Calu3 (cell line): ENCODE data around the gene DNAJC7. TPM values are rescaled to one million over a fixed set of nuclear protein-coding genes. Genes with fewer than 3 reads are reported as not detected.
A peak's percentile ranks its signal among the peaks of the same experiment; 100 is the strongest.

ENCODE experiments used
- BruUV-seq: library from RNA; stranded (reverse); fragments of 400-500 nt; replicated peaks from 2 replicates; lab custom pipeline; 2021; lab: Mats Ljungman, UMichigan
- CTCF ChIA-PET: fragments of 300-600 bp; sonication (Branson Sonifier 250); formaldehyde crosslinking; loops from one replicate; lab custom pipeline; 2022; ENCODE audit warnings: antibody characterized with exemption; lab: Charles Lee
- DNase-seq: peaks from one replicate; pipeline ENCODE4 v3.0.0; 2022
- H3K27ac Mint-ChIP-seq: one replicate; pipeline ENCODE4 v1.8.0; 2022; ENCODE audit warnings: mixed read lengths; ENCODE audit not compliant: unreplicated experiment
- H3K27me3 Mint-ChIP-seq: one replicate; pipeline ENCODE4 v1.8.0; 2022; ENCODE audit warnings: mixed read lengths; ENCODE audit not compliant: unreplicated experiment
- H3K36me3 Mint-ChIP-seq: one replicate; pipeline ENCODE4 v1.8.0; 2022; ENCODE audit warnings: mild to moderate bottlenecking, moderate library complexity, mixed read lengths; ENCODE audit not compliant: insufficient read depth, unreplicated experiment
- H3K4me1 Mint-ChIP-seq: one replicate; pipeline ENCODE4 v1.8.0; 2022; ENCODE audit warnings: mild to moderate bottlenecking, low read depth, mixed read lengths; ENCODE audit not compliant: unreplicated experiment
- H3K4me3 Mint-ChIP-seq: one replicate; pipeline ENCODE4 v1.8.0; 2022; ENCODE audit warnings: mild to moderate bottlenecking, low read depth, moderate library complexity, mixed read lengths; ENCODE audit not compliant: unreplicated experiment
- H3K9me3 Mint-ChIP-seq: one replicate; pipeline ENCODE4 v1.8.0; 2022; ENCODE audit warnings: low read depth, mixed read lengths; ENCODE audit not compliant: unreplicated experiment
- CTCF ChIP-seq: fragments of 200-600 bp; IDR thresholded peaks from one replicate; pipeline ENCODE4 v1.8.0; 2022; ENCODE audit warnings: antibody characterized with exemption; ENCODE audit not compliant: unreplicated experiment
- intact Hi-C: fragments of 100-400 bp; cut with micrococcal nuclease; formaldehyde crosslinking; loops from one replicate; pipeline ENCODE4 v1.10.0; 2022; ENCODE audit not compliant: unreplicated experiment
- total RNA-seq: library from RNA; stranded (reverse); gene quantifications from 2 replicates; pipeline ENCODE4 v1.2.3, GENCODE V29; 2022

The DNAJC7 gene
- total RNA-seq, 1 experiment from 2014 or later: 184 TPM

GRCh38 chr17:42027590-42027889, 10.3 kb upstream of the DNAJC7 start:
- Mint-ChIP-seq H3K27ac (no peak overlapping the region), H3K9me3 (no peaks in the 10 kb centered on the region), H3K27me3 (no peaks in the 10 kb centered on the region), H3K4me3 (no peak overlapping the region), H3K36me3 (peaks cover 35% of the 10 kb centered on the region), H3K4me1 (peaks cover 37% of the 10 kb centered on the region)
- DNase-seq: no peak
- BruUV-seq: no TSS peak
- intact Hi-C loops: no loop called here
- CTCF ChIA-PET: no interaction called here
- no peak for TF ChIP-seq CTCF

GRCh38 chr17:42026857-42027589, 9.8 kb upstream of the DNAJC7 start:
- BruUV-seq: no TSS peak
- Mint-ChIP-seq H3K4me3 (no peak overlapping the region), H3K9me3 (no peaks in the 10 kb centered on the region), H3K27me3 (no peaks in the 10 kb centered on the region), H3K4me1 (peaks cover 42% of the 10 kb centered on the region), H3K27ac (peak overlapping the region; percentile 87), H3K36me3 (peaks cover 39% of the 10 kb centered on the region)
- TF ChIP-seq CTCF: no peak
- CTCF ChIA-PET: no interaction called here
- intact Hi-C loops: no loop called here
- DNase-seq: no peak

GRCh38 chr17:42025936-42026335, 8.7 kb upstream of the DNAJC7 start:
- H3K36me3 Mint-ChIP-seq: peaks cover 50% of the 10 kb centered on the region
- no peaks in the 10 kb centered on the region for H3K27me3 Mint-ChIP-seq
- intact Hi-C loops: loop anchor here (1.0 to 2.0 kb wide), 2 partner anchors 59 to 90 kb away; partner anchors contain the start of gene CNP
- CTCF ChIA-PET: interaction anchor here (0.9 to 3.0 kb wide), 7 partner anchors 21 to 91 kb away, joined by 4 to 18 read pairs (median 6); partner anchors contain the start of genes CNP and DHX58
- no TSS peak for BruUV-seq
- TF ChIP-seq CTCF: no peak
- H3K4me3 Mint-ChIP-seq: peak overlapping the region; percentile 38
- DNase-seq: no peak
- peak overlapping the region; percentile 87 for H3K27ac Mint-ChIP-seq
- no peaks in the 10 kb centered on the region for H3K9me3 Mint-ChIP-seq
- H3K4me1 Mint-ChIP-seq: peaks cover 53% of the 10 kb centered on the region

- BruUV-seq: no TSS peak
- H3K4me1 Mint-ChIP-seq: peaks cover 55% of the 10 kb centered on the region
- TF ChIP-seq CTCF: no peak
- no peak for DNase-seq
- H3K4me3 Mint-ChIP-seq: peak overlapping the region; percentile 38
- H3K27me3 Mint-ChIP-seq: no peaks in the 10 kb centered on the region
- intact Hi-C loops: loop anchor here (1.0 to 2.0 kb wide), 2 partner anchors 58 to 91 kb away; partner anchors contain the start of gene CNP
- peak overlapping the region; percentile 87 for H3K27ac Mint-ChIP-seq
- peaks cover 58% of the 10 kb centered on the region for H3K36me3 Mint-ChIP-seq
- no peaks in the 10 kb centered on the region for H3K9me3 Mint-ChIP-seq
- CTCF ChIA-PET: interaction anchor here (0.6 to 3.0 kb wide), 14 partner anchors 16 to 96 kb away, joined by 3 to 18 read pairs (median 5); partner anchors contain the start of genes CNP, DHX58, KAT2A and ODAD4
Observed at GRCh38 chr17:42025191-42025579, 7.9 kb upstream of the DNAJC7 start.
